Measurements from ENCODE around the gene SPRY2. TPM values are rescaled to one million over a fixed set of nuclear protein-coding genes. Genes with fewer than 3 reads are reported as not detected.

SPRY2 gene
- total and polyA plus RNA-seq, 2 of the 13 experiments (the other 11 are each of a cell fraction or from before 2014, with no cell fraction given) = 7.4 to 25.1 TPM

GRCh38 chr13:80337288-80338081 lies 3.4 kb downstream of the SPRY2 start:
- DNase-seq (ENCODE audit: low spot score) (no peak), ATAC-seq (no peak), FAIRE-seq (no peak)
- Histone ChIP-seq H3K27me3 (ENCODE audit: control insufficient read depth in 1 of 2, insufficient read depth in 2 of 2, low read length in 2 of 2) (no peaks in the 10 kb centered on the region; a peak in 1 of 5 replicates), H3K9me3 (ENCODE audit: low read length) (no peaks in the 10 kb centered on the region), H3K79me2 (ENCODE audit: insufficient read depth, low read length) (peaks cover 63% of the 10 kb centered on the region), H4K20me1 (ENCODE audit: insufficient read depth, low read length) (peaks cover 36% of the 10 kb centered on the region), H3K4me1 (ENCODE audit: insufficient read depth, low read length) (peaks cover 35% of the 10 kb centered on the region), H3K36me3 (replicated peaks in 1 of 2; ENCODE audit: control insufficient read depth in 1 of 2, insufficient read depth in 2 of 2, low read length in 2 of 2) (peaks cover 5 to 9% of the 10 kb centered on the region in 2 experiments), H3K9ac (ENCODE audit: insufficient read depth, low read depth, low read length) (peak overlapping the region; percentile 95), H3K4me2 (ENCODE audit: low read depth, low read length) (peak overlapping the region; percentile 76), H3K27ac (ENCODE audit: extremely low read length, insufficient read depth, low read length) (no peak overlapping the region), H2AFZ (ENCODE audit: low read length) (no peak overlapping the region), H3K4me3 (replicated peaks in 1 of 3; ENCODE audit: insufficient read depth in 1 of 3, low read depth in 2 of 3, low read length in 3 of 3) (peak overlapping the region; percentile 77 to 99 (median 97))
- 76% methylated on average over 19 of the region's 26 CpGs for WGBS (ENCODE audit: low lambda C conversion rate)
- in situ Hi-C loops (cut with HindIII; ENCODE audit: extremely low pct_ligation_motif_present, low pct_unique_long_range_greater_than_20kb) (loop anchor here (25.0 kb wide), 1 partner anchor 925 kb away; the partner anchor contains the start of gene RBM26), intact Hi-C loops (cut with micrococcal nuclease; ENCODE audit: unreplicated experiment) (no loop called here)
- ChIA-PET CTCF (ENCODE audit: low intra/inter-chr PET ratio, low total read pairs) (no interaction called here), POLR2A (no interaction called here)
- TF ChIP-seq TMF1 (CRISPR knock-in tag; IDR thresholded peaks at IDR 0.05; ENCODE audit: low read depth) (no peak), ZNF773 (CRISPR knock-in tag; IDR thresholded peaks at IDR 0.05; ENCODE audit: borderline replicate concordance) (no peak), FOXA3 (CRISPR knock-in tag; IDR thresholded peaks at IDR 0.05) (no peak), ZBTB38 (CRISPR knock-in tag; IDR thresholded peaks at IDR 0.05) (peak; percentile 66; the same call in 1 of the 2 replicates), ZNF614 (CRISPR knock-in tag; IDR thresholded peaks at IDR 0.05; ENCODE audit: borderline replicate concordance) (no peak), MIER3 (CRISPR knock-in tag; IDR thresholded peaks at IDR 0.05; ENCODE audit: borderline replicate concordance) (no peak), ZSCAN22 (CRISPR knock-in tag; IDR thresholded peaks at IDR 0.05) (peak; percentile 14; the same call in 1 of the 2 replicates), ZFP82 (CRISPR knock-in tag; IDR thresholded peaks at IDR 0.05; ENCODE audit: borderline replicate concordance) (no peak), ZNF687 (CRISPR knock-in tag; IDR thresholded peaks at IDR 0.05) (peak; percentile 49), DZIP1 (CRISPR knock-in tag; IDR thresholded peaks at IDR 0.05) (no peak), TEAD3 (CRISPR knock-in tag; optimal IDR thresholded peaks at IDR 0.05; ENCODE audit: borderline replicate concordance) (no peak), SIX4 (CRISPR knock-in tag; IDR thresholded peaks at IDR 0.05) (no peak), ZNF24 (IDR thresholded peaks at IDR 0.05) (no peak)
- BruUV-seq (replicated peaks) = no TSS peak

Measured in HepG2 (cell line).